H1 (cell line): ENCODE measurements around the gene HECTD1.

Experiments used
- CTCF ChIP-seq, 3 experiments: IDR thresholded peaks; 1 replicate in 2 of 3; 2 replicates in 1 of 3; pipeline versions ENCODE4 v1.5.1 to v1.6.1; 2011; ENCODE audit warnings: low read length in 3 of 3, mild to moderate bottlenecking in 3 of 3, inconsistent platforms in 2 of 3, low read depth in 1 of 3, moderate library complexity in 1 of 3; ENCODE audit not compliant: insufficient read depth in 1 of 3; ENCODE audit errors: control extremely low read depth in 1 of 3
- EGR1 ChIP-seq: IDR thresholded peaks from 2 replicates; pipeline ENCODE4 v1.6.1; 2011; ENCODE audit warnings: low read depth, low read length, borderline replicate concordance
- EZH2 ChIP-seq: fragments of 200-600 bp; sonication (generic); IDR thresholded peaks from 2 replicates; pipeline ENCODE4 v1.7.1; 2012; ENCODE audit warnings: low read depth, mild to moderate bottlenecking, moderate library complexity, low read length, inconsistent platforms; ENCODE audit not compliant: severe bottlenecking
- JUN ChIP-seq: IDR thresholded peaks from 2 replicates; pipeline ENCODE4 v1.6.1; 2011; ENCODE audit warnings: low read depth, mild to moderate bottlenecking, improper control_type of control experiment, low read length
- POU5F1 ChIP-seq: IDR thresholded peaks from 2 replicates; pipeline ENCODE4 v1.6.1; 2011; ENCODE audit warnings: low read depth, mild to moderate bottlenecking, low read length, moderate library complexity
- RAD21 ChIP-seq, 2 experiments: IDR thresholded peaks in 1 of 2; conservative IDR thresholded peaks in 1 of 2; 2 replicates each; pipeline ENCODE4 v1.6.1; 2011; ENCODE audit warnings: low read depth in 2 of 2, low read length in 2 of 2, improper control_type of control experiment in 1 of 2, inconsistent platforms in 1 of 2, mild to moderate bottlenecking in 1 of 2, moderate library complexity in 1 of 2
- SP2 ChIP-seq: IDR thresholded peaks from 2 replicates; pipeline ENCODE4 v1.6.1; 2012; ENCODE audit warnings: mild to moderate bottlenecking, low read length, inconsistent platforms
- TAF1 ChIP-seq: IDR thresholded peaks from 2 replicates; pipeline ENCODE4 v1.6.1; 2011; ENCODE audit warnings: mild to moderate bottlenecking, low read depth, low read length

DNA sequence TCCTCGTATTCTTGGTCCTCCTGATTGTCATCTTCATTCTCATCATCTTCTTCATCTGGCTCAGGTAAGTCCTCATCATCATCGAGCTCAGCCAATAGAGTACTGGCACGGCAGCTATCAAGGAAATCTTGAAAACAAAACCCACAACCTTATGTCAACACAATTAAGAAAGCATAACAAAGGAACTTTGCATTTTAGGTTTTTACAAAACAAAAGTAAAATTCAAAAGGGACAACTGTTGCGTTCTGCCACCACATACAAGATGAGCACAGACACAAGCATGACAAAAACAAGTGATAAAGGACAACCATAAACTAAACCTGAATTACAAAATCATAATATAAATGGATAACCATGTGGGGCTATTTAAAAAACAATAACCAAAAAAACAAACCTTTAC, 84.7 kb downstream of the HECTD1 start:
- no peak for TF ChIP-seq CTCF (IDR thresholded peaks at IDR 0.05; ENCODE audit: control extremely low read depth in 1 of 3, insufficient read depth in 1 of 3, low read depth in 1 of 3, low read length in 3 of 3)
- no peak for TF ChIP-seq TAF1
- TF ChIP-seq POU5F1, result no peak
- no peak for TF ChIP-seq EGR1
- no peak for TF ChIP-seq SP2
- no peak for TF ChIP-seq EZH2
- no peak for TF ChIP-seq JUN
- no peak for TF ChIP-seq RAD21 (IDR thresholded peaks at IDR 0.05 in 1 of 2, conservative IDR thresholded peaks at IDR 0.05 in 1 of 2; ENCODE audit: low read depth in 2 of 2, low read length in 2 of 2)
